ENCODE results near the gene FLRT1.

The FLRT1 gene

DNA sequence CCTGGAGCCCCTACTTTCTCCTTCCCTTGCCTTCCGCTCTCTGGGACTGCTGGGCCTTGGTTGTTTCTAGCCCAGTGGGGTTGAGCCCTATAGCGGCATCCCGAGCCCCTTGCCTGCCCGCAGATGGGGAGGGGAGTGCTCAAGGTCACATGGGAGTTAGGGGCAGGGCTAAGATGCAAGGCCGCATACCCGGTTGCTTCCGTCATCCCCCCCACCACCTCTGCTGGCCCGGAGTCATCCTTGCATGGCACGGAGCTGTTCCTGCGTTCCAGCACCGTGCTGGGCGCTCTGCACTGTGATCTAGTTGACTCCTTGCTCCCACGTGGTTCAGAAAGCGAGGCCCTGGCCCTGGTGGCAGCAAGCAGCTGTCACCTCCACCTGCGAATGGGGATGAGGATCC lies 18.0 kb downstream of the FLRT1 start:
- DNase-seq (ENCODE audit: low read depth) = no peak

DNA sequence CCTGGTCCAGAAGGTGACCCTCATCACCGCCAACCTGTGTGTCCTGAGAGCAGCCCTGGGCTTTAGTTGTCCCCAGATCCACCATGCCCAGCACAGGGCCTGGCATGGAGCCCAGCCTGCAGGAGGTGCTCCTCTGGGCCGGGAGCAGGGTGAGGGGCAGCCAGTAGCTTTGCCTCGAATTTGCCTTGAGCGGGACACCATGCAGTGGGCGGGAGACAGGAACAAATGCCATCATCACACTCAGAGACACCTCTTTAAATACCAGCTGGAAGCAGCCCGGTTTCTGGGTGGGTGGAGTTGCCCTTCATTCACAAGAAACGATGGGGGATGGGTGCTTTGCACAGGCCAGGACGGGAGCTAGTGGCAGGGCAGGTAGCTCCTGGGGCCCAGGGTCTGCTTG lies 19.3 kb downstream of the FLRT1 start:
- DNase-seq (ENCODE audit: low read depth) = no peak
- TF ChIP-seq, protein P1, sequence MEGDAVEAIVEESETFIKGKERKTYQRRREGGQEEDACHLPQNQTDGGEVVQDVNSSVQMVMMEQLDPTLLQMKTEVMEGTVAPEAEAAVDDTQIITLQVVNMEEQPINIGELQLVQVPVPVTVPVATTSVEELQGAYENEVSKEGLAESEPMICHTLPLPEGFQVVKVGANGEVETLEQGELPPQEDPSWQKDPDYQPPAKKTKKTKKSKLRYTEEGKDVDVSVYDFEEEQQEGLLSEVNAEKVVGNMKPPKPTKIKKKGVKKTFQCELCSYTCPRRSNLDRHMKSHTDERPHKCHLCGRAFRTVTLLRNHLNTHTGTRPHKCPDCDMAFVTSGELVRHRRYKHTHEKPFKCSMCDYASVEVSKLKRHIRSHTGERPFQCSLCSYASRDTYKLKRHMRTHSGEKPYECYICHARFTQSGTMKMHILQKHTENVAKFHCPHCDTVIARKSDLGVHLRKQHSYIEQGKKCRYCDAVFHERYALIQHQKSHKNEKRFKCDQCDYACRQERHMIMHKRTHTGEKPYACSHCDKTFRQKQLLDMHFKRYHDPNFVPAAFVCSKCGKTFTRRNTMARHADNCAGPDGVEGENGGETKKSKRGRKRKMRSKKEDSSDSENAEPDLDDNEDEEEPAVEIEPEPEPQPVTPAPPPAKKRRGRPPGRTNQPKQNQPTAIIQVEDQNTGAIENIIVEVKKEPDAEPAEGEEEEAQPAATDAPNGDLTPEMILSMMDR (IDR thresholded peaks at IDR 0.05; ENCODE audit: insufficient read depth, low read depth, low read length, missing control alignments) = no peak
- no peak overlapping the region for H3K4me3 ChIP-seq (ENCODE audit: low read depth, low read length)

More for the DNA sequence above, 18.0 kb downstream of the FLRT1 start:
- TF ChIP-seq, protein P1 (IDR thresholded peaks at IDR 0.05; ENCODE audit: insufficient read depth, low read depth, low read length, missing control alignments) = no peak
- H3K4me3 ChIP-seq (ENCODE audit: low read depth, low read length) = no peak overlapping the region

DNA sequence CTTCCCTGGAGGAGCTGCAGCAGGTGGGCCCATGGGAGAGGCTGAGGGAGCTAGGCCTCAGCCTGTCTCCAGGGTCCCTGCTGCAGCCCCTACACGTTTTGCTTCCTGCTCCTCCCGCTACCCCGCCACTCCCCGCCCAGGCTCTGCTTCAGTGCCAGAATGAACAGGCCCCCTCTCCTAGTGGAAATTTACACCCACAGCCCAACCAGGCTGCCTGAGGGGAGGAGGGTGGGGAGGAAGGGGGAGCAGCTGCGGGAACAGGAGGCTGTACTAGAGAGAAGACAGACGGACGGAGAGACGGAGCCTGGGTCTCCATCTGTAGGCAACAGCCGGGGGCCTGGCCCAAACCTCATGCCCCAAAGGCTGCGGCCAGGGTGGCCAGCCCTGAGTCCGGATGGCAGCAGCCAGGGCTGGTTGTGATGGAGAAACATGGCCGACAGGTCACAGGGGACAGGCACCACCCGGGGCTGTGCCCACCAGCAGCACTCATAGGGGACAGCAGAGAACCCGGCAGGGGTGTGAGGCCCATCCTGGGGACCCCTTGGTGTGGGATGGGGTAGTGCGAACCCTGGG lies 20.6 kb downstream of the FLRT1 start:
- TF ChIP-seq, protein P1 (IDR thresholded peaks at IDR 0.05; ENCODE audit: insufficient read depth, low read depth, low read length, missing control alignments) = no peak
- no peak for DNase-seq (ENCODE audit: low read depth)
- no peak overlapping the region for H3K4me3 ChIP-seq (ENCODE audit: low read depth, low read length)

DNA sequence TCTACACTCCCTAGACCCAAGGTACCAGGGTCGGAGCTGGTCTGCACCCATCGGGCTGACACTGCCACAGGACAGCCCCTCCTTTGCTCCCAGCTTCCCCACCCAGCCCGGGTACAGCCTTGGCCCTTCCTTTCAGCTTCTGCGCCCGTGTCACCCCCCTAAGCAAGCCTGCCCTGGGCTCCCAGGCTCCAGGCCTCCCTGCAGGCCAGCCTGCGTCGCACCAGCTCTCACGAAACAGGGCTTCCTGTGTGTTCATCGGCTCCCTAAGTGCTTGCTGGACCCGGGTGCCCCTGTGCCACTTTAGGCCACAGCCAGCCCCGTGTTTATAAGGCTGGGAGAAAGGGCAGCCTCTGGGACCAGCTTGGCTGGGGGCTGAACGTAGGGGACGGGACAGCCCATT lies 21.1 kb downstream of the FLRT1 start:
- TF ChIP-seq, protein P1 (IDR thresholded peaks at IDR 0.05; ENCODE audit: insufficient read depth, low read depth, low read length, missing control alignments) = no peak
- H3K4me3 ChIP-seq (ENCODE audit: low read depth, low read length) = no peak overlapping the region
- DNase-seq (ENCODE audit: low read depth) = no peak

DNA sequence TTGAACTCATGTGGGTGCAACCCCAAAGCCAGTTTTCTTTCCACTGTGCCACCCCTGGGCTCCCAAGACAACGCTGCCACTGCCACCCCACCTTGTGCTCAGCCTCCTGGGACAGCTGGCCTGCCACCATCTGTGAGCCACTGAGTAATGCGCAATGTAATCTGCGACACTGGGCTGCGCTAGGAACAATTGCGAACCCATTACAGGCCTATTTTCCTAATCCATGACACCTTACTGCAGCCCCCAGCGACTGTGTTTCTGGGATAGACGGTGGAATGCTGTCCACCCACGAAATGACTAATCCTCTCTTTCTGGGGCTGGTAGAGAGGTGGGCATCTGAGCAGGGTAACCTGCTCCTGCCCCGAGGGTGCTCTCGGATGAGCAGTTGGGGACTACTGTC lies 22.2 kb downstream of the FLRT1 start:
- TF ChIP-seq, protein P1 (IDR thresholded peaks at IDR 0.05; ENCODE audit: insufficient read depth, low read depth, low read length, missing control alignments) = no peak
- DNase-seq (ENCODE audit: low read depth) = no peak
- no peak overlapping the region for H3K4me3 ChIP-seq (ENCODE audit: low read depth, low read length)

DNA sequence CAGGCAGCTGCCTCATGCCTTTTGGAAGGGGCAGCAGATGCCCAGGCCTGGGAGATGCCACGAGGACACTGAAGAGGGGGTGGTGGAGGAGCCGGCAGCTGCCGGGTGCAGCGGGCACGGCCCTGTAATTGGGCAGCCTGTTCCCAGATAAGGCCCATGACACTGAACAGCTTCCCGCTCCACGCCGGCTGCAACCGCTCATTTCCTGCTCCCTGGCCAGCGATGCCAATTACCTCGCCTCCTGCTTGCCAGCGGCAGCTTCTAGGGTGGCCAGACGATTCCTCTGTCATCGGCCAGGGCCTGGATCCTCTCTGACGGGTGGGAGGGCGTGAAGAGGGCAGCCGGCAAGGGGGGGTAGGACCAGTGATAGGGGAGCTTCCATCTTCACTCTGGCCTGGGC lies 22.8 kb downstream of the FLRT1 start:
- TF ChIP-seq, protein P1 (IDR thresholded peaks at IDR 0.05; ENCODE audit: insufficient read depth, low read depth, low read length, missing control alignments) = no peak
- no peak overlapping the region for H3K4me3 ChIP-seq (ENCODE audit: low read depth, low read length)
- no peak for DNase-seq (ENCODE audit: low read depth)

All from GM12865 (cell line).